HEK293 (cell line): ENCODE measurements around the gene CRYBG2.

Experiments
- CTCF ChIP-seq: fragments of 450-650 bp; formaldehyde crosslinking; IDR thresholded peaks from 2 replicates; pipeline ENCODE4 v1.5.1; 2016; ENCODE audit warnings: missing biosample characterization, missing genetic modification characterization
- ZNF184 ChIP-seq: fragments of 450-650 bp; IDR thresholded peaks from 2 replicates; pipeline ENCODE4 v1.5.1; 2018; ENCODE audit warnings: missing biosample characterization, mild to moderate bottlenecking, missing genetic modification characterization
- ZNF596 ChIP-seq: fragments of 450-650 bp; IDR thresholded peaks from 2 replicates; pipeline ENCODE4 v1.5.0; 2018; ENCODE audit warnings: missing biosample characterization, mild to moderate bottlenecking, missing genetic modification characterization, moderate library complexity
- ZXDB ChIP-seq: fragments of 450-650 bp; formaldehyde crosslinking; IDR thresholded peaks from 2 replicates; pipeline ENCODE4 v1.5.1; 2016; ENCODE audit warnings: missing biosample characterization, missing genetic modification characterization

GRCh38 chr1:26354972-26355371 lies 1.0 kb upstream of the CRYBG2 start:
- TF ChIP-seq ZNF596 (tag by site-specific recombination) (no peak), CTCF (tag by site-specific recombination) (no peak), ZNF184 (tag by site-specific recombination) (no peak), ZXDB (tag by site-specific recombination) (no peak)
